GM18517 (cell line): Measurements from ENCODE around the gene PHTF1.
A peak's percentile ranks its signal among the peaks of the same experiment; 100 is the strongest.
"Not testable (repeated sequence)": the region's sequence is repeated elsewhere in the genome, so short reads cannot be mapped to it uniquely, and the experiment has no call there.

ENCODE experiments used
- ATAC-seq: cut with Tn5 transposase; IDR thresholded peaks from one replicate; pipeline ENCODE4 v1.9.1; 2021; ENCODE audit warnings: mild to moderate bottlenecking, moderate library complexity; ENCODE audit not compliant: unreplicated experiment

PHTF1 gene

DNA sequence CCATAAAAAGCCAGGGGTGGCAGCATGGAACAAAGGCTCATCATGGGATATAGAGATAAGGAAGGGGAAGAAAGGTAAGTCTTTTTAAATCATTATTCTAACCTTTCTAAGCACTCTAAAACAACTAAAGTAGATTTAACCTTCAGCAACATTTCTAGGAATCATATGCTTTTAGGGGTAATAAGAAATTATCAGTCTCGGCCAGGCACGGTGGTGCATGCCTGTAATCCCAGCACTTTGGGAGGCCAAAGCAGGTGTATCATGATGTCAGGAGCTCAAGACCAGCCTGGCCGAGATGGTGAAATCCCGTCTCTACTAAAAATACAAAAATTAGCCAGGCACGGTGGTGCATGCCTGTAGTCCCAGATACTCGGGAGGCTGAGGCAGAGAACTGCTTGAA lies 20.3 kb upstream of the PHTF1 start:
- no peak for ATAC-seq

DNA sequence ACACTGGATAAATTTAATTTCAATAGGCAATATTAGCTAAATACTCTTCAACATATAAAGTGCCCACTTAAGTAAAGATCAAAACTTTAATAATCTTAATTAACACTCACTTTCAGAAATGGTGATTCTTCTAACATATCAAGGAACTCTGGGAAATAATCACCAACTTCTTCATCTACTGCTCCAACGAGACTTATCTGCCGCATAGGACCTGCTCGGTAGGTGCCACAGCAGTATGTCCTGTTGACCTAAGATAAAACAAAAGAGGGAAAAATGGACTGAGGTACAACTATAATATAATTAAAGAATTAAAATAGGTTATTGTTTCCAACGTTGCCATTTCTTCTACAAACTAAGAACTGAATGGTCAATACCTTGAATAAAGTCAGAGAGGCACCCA lies 18.3 kb upstream of the PHTF1 start:
- ATAC-seq: no peak

DNA sequence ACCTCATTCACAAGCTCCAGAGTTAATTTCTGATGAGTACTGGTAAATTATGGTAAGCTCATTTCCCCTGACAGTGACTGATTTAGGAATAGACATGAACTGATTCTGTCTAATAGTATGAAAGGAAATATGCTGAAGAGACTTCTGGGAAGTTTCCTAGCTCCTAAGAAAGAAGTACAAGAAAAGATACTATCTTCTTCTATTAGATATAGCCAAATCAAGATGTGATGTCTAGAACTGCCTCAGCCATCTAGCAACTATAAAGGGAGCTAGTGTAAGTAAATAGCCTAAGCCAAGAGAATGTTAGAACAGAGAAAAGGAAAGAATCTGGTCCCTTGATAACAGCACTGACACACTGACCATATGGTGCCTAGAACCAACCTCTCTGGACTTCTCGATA lies 10.7 kb upstream of the PHTF1 start:
- ATAC-seq: no peak

DNA sequence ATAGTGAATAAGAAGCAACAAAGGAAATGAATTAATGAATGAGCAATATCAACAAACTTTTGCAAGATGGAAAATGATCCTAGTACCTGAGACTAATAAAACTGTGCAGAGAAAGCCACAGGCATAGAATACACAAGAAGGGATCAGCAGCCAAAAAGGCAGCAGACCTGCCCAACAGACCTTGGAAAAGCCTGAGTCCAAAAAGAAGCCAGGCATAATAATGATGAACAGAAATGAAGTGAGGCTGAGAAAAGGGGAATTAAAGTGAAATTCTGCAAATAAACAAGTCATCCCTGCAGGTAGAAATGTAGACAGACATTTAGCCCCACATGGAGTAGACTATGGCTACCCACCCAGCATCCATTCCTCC lies 10.3 kb upstream of the PHTF1 start:
- no peak for ATAC-seq

DNA sequence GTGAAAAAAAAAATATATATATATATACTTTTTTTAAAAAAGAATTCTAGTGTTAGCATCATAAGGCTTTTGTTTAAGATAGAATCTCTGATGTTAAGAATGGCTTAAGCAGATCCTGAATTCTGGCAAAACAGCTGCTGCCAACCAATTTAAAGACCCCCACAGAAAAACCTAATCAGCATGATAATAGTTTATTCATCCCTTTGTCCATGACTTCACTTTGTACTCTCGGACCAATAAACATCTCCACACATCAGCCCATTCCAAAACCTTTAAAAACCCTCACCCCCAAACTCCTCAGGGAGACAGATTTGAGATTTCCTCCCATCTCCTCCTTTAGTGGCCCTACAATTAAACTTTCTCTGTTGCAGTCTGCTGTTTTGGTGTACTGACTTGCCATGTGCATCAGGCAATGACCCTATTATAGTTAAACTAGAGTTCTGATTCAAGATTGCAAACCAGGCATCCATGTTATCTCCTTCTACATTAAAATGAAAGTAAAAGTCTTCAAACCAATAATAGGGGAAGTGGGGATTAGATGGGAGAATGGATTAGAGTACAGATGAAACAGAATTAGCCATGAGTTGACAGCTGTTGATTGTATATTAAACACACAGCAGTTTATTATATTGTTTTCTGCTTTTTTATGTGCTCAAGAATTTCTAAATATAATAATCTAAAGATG lies 9.8 kb upstream of the PHTF1 start:
- ATAC-seq: no peak

DNA sequence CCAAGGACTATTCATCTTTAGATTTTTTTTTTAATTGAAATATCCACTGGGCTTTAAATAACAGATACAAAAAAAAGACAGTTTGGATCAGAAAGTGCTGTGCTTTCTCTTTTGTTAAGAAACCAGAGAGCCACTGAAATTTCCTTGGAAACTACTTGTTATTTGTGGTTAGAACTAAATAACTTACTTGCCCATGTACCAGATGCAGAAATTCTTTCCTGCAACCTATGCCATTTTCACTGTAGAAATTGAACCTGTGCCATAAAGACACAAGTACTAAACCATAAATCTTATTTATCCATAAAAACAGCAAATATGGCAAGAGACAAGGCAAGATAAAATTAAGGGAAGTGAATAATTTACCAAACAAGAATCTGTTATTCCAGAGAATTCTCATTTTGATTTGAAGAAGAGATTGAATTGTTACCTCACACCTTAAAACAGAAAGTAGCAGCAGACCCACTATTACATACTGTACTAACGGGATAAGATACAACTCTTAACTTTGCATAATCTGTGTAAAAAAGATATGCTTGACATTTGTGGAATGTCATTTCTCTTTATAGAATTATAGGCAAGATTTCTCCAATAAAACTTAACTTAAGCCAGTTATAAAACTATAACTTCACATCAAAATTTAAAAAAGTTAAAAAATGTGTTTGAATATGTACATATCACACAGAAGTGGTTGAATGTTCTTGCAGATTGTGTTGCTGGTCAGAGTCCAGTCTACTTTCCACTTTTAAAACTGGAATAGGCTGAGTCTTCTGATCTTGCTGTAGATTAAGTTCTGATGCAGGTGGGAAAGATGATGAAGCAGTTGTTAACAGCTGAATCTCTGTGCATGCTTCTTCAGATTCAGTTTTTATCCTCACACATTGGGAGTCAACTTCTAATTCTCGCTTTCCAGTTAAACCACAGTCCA lies 6.3 kb upstream of the PHTF1 start:
- no peak for ATAC-seq

DNA sequence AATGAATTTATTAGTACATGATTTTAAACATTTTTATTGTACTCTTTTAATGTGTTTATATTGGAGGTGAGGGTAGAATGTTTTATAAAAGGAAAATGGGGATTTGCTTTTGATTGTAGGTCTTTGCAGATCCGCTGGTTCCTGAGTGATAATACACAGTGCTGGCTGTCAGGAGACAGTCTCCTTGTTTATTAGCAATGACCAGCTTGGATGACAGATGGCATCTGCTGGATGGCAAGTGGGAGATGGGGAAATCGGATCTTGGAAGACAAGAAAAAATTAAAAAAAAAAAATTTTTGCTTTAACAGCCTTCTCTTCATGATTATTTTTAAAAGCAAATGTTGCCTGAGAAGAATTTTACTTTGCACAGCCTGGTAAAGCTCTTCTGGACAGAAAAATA lies 4.4 kb upstream of the PHTF1 start:
- no peak for ATAC-seq

DNA sequence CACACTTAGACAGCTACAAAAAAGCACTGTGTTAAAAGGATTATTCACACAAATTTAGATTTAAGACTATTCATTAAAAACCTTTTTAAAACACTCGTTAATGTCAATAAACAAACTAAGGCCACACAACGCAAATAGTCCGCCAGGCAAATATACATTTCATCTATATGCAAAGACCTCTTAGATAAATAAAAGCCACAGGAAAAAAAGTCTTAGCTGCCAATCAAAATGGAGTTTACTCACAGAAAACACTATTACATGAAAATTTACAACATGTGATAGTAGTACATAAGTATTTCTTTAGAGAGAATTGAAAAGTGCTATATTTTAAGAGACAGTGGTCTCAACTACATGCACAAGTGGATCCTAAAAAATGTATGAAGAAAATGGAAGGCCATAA lies 2.7 kb upstream of the PHTF1 start:
- no peak for ATAC-seq

DNA sequence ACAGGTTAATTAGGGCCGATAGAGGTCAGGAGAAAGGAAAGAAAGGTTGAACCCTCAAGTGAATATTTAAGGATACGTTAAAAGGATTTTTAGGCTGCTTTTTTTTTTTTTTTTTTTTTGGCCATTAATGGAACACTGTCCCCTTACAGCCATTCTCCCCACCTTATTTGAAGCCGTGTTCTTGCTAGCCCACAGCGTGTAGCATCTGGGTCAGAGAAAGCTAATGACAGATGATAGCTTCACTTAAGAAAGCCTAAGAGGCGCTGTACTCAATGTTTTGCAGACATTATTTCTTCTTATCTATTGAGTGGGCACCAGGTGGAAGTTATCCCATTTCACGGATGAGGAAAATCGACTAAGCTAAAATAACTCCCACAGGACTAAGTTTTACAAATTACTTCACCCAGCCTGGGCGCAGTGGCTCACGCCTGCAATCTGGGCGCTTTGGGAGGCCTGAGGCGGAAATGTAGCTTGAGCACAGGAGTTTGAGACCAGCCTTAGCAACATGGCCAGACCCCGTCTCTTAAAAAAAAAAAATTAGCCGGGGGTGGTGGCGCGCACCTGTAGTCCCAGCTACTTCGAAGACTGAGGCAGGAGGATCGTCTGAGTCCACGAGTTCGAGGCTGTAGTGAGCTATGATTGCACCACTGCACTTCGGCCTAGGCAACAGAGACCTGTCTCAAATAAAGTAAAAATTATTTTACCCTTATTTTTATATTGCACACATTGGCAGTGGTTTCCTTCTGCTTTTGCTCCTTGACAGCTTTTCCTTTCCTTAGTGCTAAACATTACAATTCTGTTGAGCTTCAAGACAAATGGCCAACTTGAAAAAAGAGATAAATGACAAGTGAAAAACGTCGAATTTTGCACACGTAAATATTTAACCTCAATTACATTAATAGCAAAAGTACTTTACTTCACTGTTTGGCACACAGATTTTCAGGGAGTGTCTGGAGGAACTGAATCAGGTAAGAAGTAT lies 1.1 kb upstream of the PHTF1 start:
- no peak for ATAC-seq

DNA sequence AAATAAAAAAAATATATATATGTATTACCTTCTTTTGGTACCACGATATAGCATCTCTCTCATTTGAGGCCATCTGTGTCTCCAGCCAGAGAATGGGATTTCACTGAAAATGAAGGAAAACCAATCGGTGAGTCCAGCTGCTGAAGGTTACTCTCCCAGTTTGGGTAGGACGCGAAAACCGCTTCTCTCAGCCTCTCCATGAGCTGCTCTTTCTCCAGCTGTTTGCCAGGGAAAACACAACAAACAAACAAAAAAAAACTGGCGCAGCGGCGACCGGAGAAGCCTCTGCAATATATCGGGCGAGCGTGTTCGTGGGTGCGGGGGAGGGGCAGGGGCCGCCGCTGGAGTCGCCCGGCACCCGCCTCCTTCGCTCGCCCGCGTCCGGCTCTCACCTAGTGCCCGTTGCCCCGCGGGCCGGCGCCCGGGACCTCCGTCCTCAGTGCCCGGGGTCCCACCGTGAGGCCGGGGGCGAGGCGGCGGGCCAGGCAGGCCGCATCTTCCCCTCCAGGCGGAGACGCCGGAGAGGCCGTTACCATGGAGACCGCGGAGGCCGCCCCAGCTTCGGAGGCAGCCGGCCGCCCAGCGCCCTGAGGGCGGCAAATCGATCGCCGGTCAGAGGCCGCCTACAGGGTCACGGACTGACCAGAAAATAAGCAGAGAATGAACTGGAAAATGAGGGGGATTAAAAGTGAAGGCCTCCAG lies 504 bp downstream of the PHTF1 start:
- peak; percentile 64 for ATAC-seq

DNA sequence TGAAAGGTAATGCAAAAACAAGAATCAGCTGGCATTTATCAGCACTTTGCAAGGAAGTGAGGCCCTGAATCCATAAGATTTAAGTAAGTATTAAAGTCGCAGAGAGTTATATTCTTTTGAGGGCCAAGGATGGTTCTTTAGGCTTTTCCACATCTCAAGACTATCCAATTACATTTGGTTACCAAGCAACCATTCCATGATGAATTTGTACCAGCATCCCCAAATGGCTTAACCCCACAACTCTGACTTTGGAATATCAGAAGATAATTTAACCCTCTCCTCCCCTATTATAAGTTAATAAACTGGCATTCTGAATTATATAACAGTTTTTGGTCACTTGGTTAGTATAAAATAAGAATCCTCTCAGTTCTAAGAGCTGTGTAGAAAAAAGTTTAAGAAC lies 2.8 kb downstream of the PHTF1 start:
- no peak for ATAC-seq

DNA sequence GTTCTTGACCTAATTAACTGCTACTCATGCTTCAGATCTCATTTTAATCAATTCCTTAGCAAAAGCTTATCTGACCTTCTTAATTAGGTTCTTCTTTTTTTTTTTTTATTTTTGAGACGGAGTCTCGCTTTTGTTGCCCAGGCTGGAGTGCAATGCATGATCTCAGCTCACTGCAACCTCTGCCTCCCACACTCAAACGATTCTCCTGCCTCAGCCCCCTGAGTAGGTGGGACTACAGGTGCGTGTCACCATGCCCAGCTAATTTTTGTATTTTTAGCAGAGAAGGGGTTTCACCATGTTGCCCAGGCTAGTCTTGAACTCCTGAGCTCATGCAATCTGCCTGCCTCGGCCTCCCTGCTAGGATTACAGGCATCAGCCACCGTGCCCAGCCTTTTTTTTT lies 6.0 kb downstream of the PHTF1 start:
- ATAC-seq: not testable (repeated sequence)

DNA sequence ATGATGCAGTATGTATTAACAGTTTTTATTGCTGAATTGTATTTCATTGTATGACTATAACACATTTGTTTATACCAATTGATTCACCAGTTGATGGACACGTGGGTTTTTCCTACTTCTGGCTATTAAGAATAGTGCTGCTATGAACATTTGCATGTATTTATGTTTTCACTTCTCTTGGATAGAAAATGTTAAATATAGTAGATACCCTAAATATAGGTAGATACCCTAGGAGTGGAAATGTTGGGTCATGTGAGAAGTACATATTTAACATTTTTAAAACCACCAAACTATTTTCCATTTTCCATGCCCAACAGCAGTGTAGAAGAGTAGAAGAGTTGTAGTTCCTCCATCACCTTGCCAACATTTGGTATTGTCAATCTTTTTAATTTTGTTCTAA lies 7.8 kb downstream of the PHTF1 start:
- ATAC-seq: no peak

DNA sequence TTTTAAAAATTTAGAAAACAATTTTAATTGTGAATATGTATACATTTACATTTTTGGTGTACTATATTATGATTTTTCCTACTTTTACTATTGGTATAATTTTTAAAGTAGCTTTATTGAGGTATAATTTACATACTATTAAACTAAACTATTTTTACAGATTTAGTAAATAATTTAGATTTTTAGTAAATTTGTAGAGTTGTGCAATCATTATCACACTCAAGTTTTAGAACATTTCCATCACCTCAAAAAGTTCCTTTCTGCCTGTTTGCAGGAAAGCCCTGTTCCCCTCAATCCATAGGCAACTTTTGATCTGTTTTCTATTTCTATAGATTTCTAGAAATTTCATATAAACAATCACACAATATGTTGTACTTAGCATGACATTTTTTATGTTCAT lies 8.2 kb downstream of the PHTF1 start:
- no peak for ATAC-seq

DNA sequence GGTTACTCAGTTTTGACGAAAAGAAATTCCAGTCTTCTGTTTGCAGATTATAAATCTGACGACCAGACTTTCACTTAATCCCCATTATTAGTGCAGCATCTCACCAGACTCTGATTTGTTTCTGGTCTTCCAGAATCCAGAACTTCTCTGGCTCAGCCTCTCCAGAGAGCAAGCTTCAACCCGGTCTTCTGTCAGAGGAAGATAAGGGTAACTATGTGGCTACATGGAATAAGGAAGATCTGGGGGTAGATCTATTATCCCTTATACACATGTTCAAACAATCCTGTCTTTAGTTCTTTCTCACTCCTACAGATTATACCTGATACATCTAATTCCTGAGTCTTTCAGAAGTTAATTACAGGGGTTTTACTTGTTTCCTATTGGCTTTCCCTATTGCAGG lies 9.9 kb downstream of the PHTF1 start:
- ATAC-seq: no peak

DNA sequence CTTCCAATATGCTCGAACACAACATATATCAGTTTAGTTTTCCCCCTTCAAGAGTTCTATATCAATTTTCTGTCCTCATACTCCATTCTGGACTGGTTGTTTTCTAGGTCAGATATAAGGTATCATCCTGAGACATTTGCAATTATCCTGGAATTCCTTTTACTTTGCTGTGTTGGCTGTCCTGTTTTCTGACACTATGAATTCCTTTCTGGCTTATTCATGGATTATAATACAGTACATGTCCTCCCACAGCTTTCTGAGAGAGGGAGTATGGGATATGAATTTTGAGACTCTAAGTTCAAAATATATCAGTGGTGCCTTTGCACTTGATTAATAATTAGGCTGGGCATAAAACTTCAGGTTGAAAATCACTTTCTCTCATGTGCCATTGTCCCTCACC lies 11.9 kb downstream of the PHTF1 start:
- ATAC-seq: no peak

DNA sequence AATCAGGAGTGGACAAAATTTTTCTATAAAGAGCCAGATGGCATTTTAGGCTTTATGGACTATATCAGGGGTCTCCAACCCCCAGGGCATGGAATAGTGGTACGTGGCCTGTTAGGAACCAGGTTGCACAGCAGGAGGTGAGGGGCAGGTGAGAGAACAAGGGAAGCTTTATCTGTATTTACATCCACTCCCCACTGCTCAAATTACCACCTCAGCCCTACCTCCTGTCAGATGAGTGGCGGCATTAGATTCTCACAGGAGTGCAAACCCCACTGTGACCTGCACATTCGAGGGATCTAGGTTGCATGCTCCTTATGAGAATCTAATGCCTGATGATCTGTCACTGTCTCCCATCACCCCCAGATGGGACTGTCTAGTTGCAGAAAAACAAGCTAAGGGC lies 13.9 kb downstream of the PHTF1 start:
- no peak for ATAC-seq

DNA sequence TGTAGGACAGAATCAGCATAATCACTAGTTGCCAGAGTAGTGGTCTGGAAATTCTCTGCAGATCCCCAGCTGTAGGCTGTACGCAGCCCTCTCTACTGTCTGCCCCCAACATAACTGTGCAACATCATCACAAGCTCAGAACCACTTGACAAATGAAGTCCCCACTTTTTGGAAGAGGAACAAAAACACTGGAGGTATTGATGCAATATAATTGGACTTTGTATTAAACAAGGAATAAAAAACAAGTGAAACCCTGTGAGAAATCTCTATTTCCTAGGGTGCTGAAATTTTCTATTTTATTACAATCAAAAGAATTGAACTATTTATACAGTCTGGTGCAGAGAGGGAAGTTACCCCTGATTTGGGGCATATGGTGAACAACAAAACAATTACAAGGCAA lies 15.2 kb downstream of the PHTF1 start:
- no peak for ATAC-seq

DNA sequence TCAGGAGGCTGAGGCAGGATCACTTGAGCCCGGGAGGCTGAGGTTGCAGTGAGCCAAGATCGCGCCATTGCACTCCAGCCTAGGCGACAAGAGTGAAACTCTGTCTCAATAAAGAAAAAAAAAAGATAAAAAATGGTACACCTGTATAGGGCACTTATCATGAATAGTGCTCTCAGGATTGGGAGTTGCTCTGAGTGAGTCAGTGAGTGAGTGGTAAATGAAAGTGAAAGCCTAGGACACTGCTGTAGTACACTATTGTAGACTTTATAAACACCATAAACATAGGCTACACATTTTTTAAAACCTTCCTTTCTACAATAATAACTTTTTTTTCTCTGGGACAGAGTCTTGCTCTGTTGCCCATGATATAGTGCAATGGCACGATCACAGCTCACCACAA lies 16.8 kb downstream of the PHTF1 start:
- peak; percentile 61 for ATAC-seq

DNA sequence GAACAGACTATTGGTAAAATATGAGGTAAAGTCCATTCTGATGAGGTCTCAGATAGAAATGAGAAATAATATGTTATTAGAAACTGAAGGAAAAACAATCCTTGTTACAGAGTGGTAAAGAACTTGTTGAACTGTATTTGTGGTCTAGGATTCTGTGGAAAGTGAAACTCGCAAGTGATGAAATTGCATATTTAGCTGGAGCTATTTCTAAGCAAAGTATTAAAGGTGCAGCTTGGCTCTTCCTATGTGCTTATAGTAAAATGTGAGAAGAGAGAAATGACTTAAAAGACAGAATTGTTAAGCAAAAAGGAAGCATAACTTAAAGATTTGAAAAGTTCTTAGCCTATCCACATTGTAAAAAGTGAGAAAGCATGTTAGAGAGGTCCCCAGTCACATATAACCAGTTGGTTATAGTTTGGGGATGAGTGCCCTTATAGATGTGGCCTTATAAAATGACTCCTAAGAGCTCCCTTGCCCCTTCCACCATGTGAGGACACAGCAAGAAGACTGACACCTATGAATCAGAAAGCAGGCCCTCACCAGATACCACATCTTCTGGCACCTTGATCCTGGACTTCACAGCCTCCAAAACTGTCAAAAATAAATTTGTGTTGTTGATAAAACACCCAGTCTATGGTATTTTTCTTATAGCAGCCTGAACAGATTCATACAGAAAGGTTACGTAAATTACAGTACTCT lies 24.8 kb downstream of the PHTF1 start:
- ATAC-seq: no peak
